Astrocyte of the cerebellum (primary cell): ENCODE measurements around the gene ABTB2.

Source experiments
- DNase-seq: peaks from one replicate; pipeline ENCODE4 v3.0.0-alpha.2; 2011; ENCODE audit warnings: low read depth
- H3K4me3 ChIP-seq: 2 replicates; pipeline ENCODE4 v1.5.1; 2011; ENCODE audit warnings: mild to moderate bottlenecking, low read depth, low read length, moderate library complexity
- CTCF ChIP-seq: IDR thresholded peaks from 2 replicates; pipeline ENCODE4 v1.5.1; 2012; ENCODE audit warnings: low read length, low read depth, moderate library complexity, mild to moderate bottlenecking; ENCODE audit errors: missing control alignments
- in situ Hi-C: cut with HindIII; loops from 2 replicates; pipeline ENCODE4 v1.10.0; 2017; ENCODE audit warnings: low sequenced_read_pairs

The ABTB2 gene

GRCh38 chr11:34351051-34351450 is 6.8 kb downstream of the ABTB2 start:
- TF ChIP-seq CTCF = no peak
- in situ Hi-C loops = loop anchor here (5.0 kb wide), 3 partner anchors 49 to 169 kb away; no protein-coding TSS in a partner anchor
- no peak for DNase-seq

GRCh38 chr11:34349882-34350281 is 7.9 kb downstream of the ABTB2 start:
- in situ Hi-C loops = loop anchor here (5.0 kb wide), 3 partner anchors 48 to 168 kb away; no protein-coding TSS in a partner anchor
- no peak overlapping the region for H3K4me3 ChIP-seq
- no peak for TF ChIP-seq CTCF
- no peak for DNase-seq

More at GRCh38 chr11:34351051-34351450, 6.8 kb downstream of the ABTB2 start:
- no peak overlapping the region for H3K4me3 ChIP-seq

GRCh38 chr11:34348919-34349318 is 8.9 kb downstream of the ABTB2 start:
- no peak overlapping the region for H3K4me3 ChIP-seq
- no peak for TF ChIP-seq CTCF
- no peak for DNase-seq
- in situ Hi-C loops = no loop called here

GRCh38 chr11:34348096-34348495 is 9.7 kb downstream of the ABTB2 start:
- in situ Hi-C loops = no loop called here
- no peak for DNase-seq
- no peak for TF ChIP-seq CTCF
- H3K4me3 ChIP-seq = no peak overlapping the region

GRCh38 chr11:34346551-34346950 is 11.3 kb downstream of the ABTB2 start:
- in situ Hi-C loops = no loop called here
- H3K4me3 ChIP-seq = no peak overlapping the region
- no peak for TF ChIP-seq CTCF
- no peak for DNase-seq

GRCh38 chr11:34345991-34346480 is 11.8 kb downstream of the ABTB2 start:
- no peak for DNase-seq
- in situ Hi-C loops = no loop called here
- H3K4me3 ChIP-seq = no peak overlapping the region
- no peak for TF ChIP-seq CTCF

- no peak overlapping the region for H3K4me3 ChIP-seq
- in situ Hi-C loops = no loop called here
- DNase-seq = no peak
- TF ChIP-seq CTCF = no peak
Measured at GRCh38 chr11:34345540-34345876, 12.3 kb downstream of the ABTB2 start.
